Stimulated activated CD8-positive, alpha-beta memory T cell treated with anti-CD3 and anti-CD28 coated beads, Interleukin-7, amount 100 ng/mL, for 1 hour (primary cell): ENCODE data around the gene CDKL4.
"Not testable (repeated sequence)": the region's sequence is repeated elsewhere in the genome, so short reads cannot be mapped to it uniquely, and the experiment has no call there.

Experiments
- DNase-seq, 2 donors: peaks; one replicate each; pipeline ENCODE4 v3.0.0-alpha.2; 2020; ENCODE audit warnings: low read depth in 2 of 2

CDKL4 gene

GRCh38 chr2:39243469-39244123 lies at the start of gene CDKL4:
CDKL4 (minus strand) TSS chr2:39243970.
- no peak for DNase-seq

- DNase-seq, result no peak
These were observed 46.7 kb upstream of the CDKL4 start for GRCh38 chr2:39290433-39290832.

GRCh38 chr2:39289609-39290008 lies 45.8 kb upstream of the CDKL4 start:
- DNase-seq, result no peak

- no peak for DNase-seq
These were observed 39.8 kb upstream of the CDKL4 start for GRCh38 chr2:39283561-39283960.

GRCh38 chr2:39281391-39281790 lies 37.6 kb upstream of the CDKL4 start:
- no peak for DNase-seq

- no peak for DNase-seq
These were observed 31.2 kb upstream of the CDKL4 start for GRCh38 chr2:39275016-39275415.

GRCh38 chr2:39269941-39270340 lies 26.2 kb upstream of the CDKL4 start:
- DNase-seq, result no peak

GRCh38 chr2:39266916-39267434 lies 23.2 kb upstream of the CDKL4 start:
- no peak for DNase-seq

GRCh38 chr2:39266139-39266805 lies 22.5 kb upstream of the CDKL4 start:
- no peak for DNase-seq

- DNase-seq, result no peak
These were observed 21.5 kb upstream of the CDKL4 start for GRCh38 chr2:39265315-39265714.

- no peak for DNase-seq
These were observed 21.0 kb upstream of the CDKL4 start for GRCh38 chr2:39264733-39265132.

GRCh38 chr2:39260087-39260486 lies 16.3 kb upstream of the CDKL4 start:
- DNase-seq, result no peak

- no peak for DNase-seq
These were observed 12.3 kb upstream of the CDKL4 start for GRCh38 chr2:39256040-39256439.

GRCh38 chr2:39252888-39253518 lies 9.2 kb upstream of the CDKL4 start:
- DNase-seq, result no peak

- no peak for DNase-seq
These were observed 3.8 kb upstream of the CDKL4 start for GRCh38 chr2:39247512-39248043.

GRCh38 chr2:39246382-39246980 lies 2.7 kb upstream of the CDKL4 start:
- DNase-seq, result no peak

- not testable (repeated sequence) for DNase-seq
These were observed 1.3 kb upstream of the CDKL4 start for GRCh38 chr2:39244963-39245625.

- DNase-seq, result not testable (repeated sequence)
These were observed 582 bp upstream of the CDKL4 start for GRCh38 chr2:39244241-39244862.

GRCh38 chr2:39241588-39241987 lies 2.2 kb downstream of the CDKL4 start:
- no peak for DNase-seq

- DNase-seq, result no peak
These were observed 3.0 kb downstream of the CDKL4 start for GRCh38 chr2:39240758-39241157.

GRCh38 chr2:39234754-39235153 lies 9.0 kb downstream of the CDKL4 start:
- DNase-seq, result no peak
